A549 treated with DMSO at 1 μM for 4 hours (cell line): ENCODE measurements around the gene PKLR. TPM values are rescaled to one million over a fixed set of nuclear protein-coding genes. Genes with fewer than 3 reads are reported as not detected.

Source experiments
- total RNA-seq: library from RNA; stranded (reverse); fragments of 200-300 nt; extraction: Qiagen RNA extraction; gene quantifications from 5 replicates; pipeline ENCODE4 v1.2.3, GENCODE V29; 2022; ENCODE audit warnings: low read depth

The PKLR gene
- 0.03 TPM in 1 of 5 replicates, not detected in the others for total RNA-seq

GRCh38 chr1:155301342-155301841 lies at the start of gene PKLR:
TSS of gene PKLR (minus strand) at chr1:155301438. CDS start at chr1:155301395, 43 bp downstream.

DNA sequence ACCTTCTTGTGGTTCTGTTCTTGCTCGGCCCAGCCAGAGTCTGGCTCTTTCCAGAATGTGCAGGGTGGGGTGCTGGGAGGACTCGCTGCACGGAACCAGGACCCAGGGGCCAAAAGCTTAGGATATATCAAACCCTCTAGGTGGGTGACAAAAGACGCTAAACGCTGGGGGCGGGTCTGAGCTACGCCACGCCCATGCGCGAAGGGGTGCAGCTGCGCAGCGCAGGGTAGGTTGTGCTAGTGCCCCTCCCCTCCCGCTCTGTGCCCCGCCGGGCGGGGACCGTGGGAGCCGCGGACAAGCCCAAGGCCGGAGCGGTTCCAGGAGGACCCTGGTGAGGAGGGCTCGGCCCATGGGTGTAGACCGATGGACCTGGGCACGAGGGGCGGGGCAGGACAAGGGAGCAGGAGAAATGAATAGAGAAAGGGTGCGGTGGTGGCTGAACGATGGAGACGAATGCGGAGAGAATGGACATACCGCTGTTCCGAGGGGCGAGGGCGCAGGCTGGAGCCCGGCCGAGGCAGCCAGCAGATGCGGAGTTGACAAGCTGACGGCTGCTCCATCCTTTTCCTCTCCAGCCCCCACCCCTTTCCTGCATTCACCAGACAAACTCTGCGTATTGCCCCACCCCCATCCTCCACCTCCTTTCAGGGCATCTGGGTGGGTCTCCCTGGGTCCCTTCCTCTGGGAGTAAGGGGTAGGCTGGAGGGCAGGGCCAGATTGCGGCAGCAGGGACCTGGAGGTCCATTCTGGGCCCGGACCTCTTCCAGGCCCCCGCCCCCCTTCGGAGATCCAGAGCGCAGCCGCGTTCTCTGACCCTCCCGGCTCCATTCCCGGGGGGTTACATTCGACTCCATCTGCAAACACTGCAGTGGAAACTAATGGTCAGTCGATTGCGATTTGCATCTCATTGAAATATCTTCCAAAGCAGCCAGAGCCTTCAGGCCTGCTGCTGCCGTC lies 19.7 kb upstream of the PKLR start, which contains the start of gene RUSC1:
Gene RUSC1, plus strand, starts transcription at position 234 of the 957 bp plus-strand sequence. CDS start 880 bp downstream, outside the sequence.

DNA sequence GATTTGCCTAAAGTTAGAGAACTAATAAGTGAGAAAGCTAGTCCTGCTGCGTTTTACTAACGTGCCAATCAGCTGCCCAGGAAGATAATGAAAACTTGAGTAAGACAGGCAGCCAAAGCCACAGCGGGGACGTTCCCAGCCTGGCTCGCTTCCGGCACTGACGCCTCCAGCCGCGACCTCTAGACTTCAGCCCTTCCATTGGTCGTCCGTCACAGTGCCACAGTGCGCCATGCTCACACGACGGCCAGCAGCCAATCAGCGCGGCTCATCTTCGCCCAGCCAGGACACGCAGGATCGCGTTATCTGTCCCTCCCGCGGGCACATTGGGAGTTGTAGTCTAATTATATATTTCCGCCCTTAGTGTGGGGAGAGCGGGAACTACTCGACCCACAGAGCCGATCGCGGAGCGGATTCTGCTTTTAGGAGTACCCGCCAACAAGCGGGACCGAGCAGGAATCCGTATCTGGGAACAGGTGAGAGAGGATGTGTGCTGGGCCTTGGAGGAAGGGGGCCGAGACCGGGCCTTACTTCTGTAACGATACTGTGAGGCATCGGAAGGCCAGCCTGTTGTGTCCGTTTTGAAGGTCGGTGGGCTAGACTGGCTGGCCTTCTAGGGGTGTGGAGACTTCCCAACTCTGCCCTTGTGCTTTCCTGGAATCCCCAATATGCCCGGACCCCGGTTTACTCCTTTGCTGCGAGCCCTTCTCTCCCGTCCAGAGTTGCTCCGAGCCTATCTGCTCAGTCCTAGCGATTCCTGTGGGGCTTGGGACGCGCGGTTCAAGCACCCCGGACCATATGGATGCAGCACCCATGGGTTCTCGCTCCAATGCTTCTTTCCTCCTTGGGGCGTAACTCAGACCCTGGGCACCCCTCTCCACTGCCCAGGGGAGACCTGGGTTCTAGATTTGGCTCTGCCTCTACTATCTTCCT lies 7.5 kb upstream of the PKLR start, which contains the start of gene FDPS:
Gene FDPS, plus strand, starts transcription at position 374 of the 930 bp plus-strand sequence. CDS start 924 bp downstream, outside the sequence.

GRCh38 chr1:155277070-155277901 lies 24.0 kb downstream of the PKLR start, which contains the start of gene HCN3:
TSS of gene HCN3 (plus strand) at chr1:155277463. CDS start at chr1:155277591, 128 bp downstream.

GRCh38 chr1:155273343-155274245 lies 27.6 kb downstream of the PKLR start, which contains the start of gene CLK2:
TSS of gene CLK2 (minus strand) at chr1:155273504. CDS start at chr1:155270977, 2,527 bp downstream.

GRCh38 chr1:155261852-155262673 lies 39.2 kb downstream of the PKLR start, which contains the start of gene SCAMP3:
TSS of gene SCAMP3 (minus strand) at chr1:155262360. CDS start at chr1:155262151, 209 bp downstream.

DNA sequence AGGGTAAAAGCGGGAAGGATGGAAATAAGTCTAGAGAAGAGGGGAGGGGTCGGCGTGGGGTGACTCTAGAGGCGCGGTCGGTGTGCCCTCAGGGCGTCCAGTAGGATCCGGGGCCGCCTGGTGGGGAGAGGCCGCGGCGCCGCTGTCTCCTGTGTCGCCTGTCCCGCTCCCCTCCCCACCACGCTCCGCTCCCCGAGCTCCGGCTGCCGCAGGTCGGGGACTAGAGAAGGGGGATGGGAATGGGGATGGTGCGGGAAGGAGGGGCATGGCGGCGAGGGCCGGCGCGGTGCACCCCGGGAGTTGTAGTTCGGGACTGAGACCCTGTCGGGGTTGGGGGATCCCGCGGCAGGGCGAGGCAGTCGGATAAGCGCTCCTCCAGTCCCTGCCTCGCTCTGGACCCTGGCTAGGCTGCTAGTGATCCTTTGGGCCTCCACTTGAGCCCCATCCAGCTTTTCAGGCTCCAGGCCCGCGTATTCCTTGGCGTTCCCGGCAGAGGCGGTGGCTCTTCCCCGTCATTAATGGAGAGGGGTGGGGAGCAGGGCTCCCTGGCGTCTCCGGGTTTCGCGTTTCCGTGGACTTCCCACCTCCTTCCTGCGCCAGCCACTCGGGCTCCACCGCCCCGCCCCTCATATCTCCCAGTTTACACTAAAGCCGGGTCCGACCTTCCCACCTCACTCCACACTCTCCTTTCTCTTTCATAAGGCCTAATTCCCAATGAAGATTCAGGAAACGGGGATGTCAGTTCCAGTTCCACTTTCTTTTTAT lies 45.8 kb downstream of the PKLR start, which contains the start of gene ENTREP3:
Gene ENTREP3, minus strand, starts transcription at position 241 of the 765 bp plus-strand sequence. CDS start 606 bp downstream, outside the sequence.

Other genes starting within 250 kb of the PKLR start
- gene EFNA4, start 237.7 kb downstream of the PKLR start, total RNA-seq: 7.3 to 9.0 TPM (median 8.4 TPM) in 5 replicates
- gene EFNA3, start 222.6 kb downstream of the PKLR start, total RNA-seq: 3.7 to 5.6 TPM (median 4.2 TPM) in 5 replicates
- gene EFNA1, start 173.6 kb downstream of the PKLR start, total RNA-seq: 30.6 to 50.0 TPM (median 37.3 TPM) in 5 replicates
- 34.2 to 39.1 TPM (median 35.5 TPM) in 5 replicates for gene SLC50A1, start 165.6 kb downstream of the PKLR start, total RNA-seq
- gene DPM3, start 160.9 kb downstream of the PKLR start, total RNA-seq: 78.1 to 102 TPM (median 91.3 TPM) in 5 replicates
- gene KRTCAP2, start 128.1 kb downstream of the PKLR start, total RNA-seq: 226 to 250 TPM (median 230 TPM) in 5 replicates
- gene TRIM46, start 127.6 kb downstream of the PKLR start, total RNA-seq: 1.3 to 1.8 TPM (median 1.4 TPM) in 5 replicates
- 7.5 to 9.9 TPM (median 9.4 TPM) in 5 replicates for gene THBS3, start 93.5 kb downstream of the PKLR start, total RNA-seq
- gene MTX1, start 92.7 kb downstream of the PKLR start, total RNA-seq: 67.2 to 74.0 TPM (median 72.4 TPM) in 5 replicates
- gene ENTREP3, start 46.0 kb downstream of the PKLR start, total RNA-seq: 28.1 to 40.5 TPM (median 34.2 TPM) in 5 replicates
- gene SCAMP3, start 39.1 kb downstream of the PKLR start, total RNA-seq: 105 to 133 TPM (median 125 TPM) in 5 replicates
- gene CLK2, start 27.9 kb downstream of the PKLR start, total RNA-seq: 18.1 to 31.1 TPM (median 29.0 TPM) in 5 replicates
- gene HCN3, start 24.0 kb downstream of the PKLR start, total RNA-seq: 3.0 to 5.4 TPM (median 5.3 TPM) in 5 replicates
- 161 to 196 TPM (median 162 TPM) in 5 replicates for gene FDPS, start 7.4 kb upstream of the PKLR start, total RNA-seq
- 42.4 to 52.9 TPM (median 48.9 TPM) in 5 replicates for gene RUSC1, start 19.5 kb upstream of the PKLR start, total RNA-seq